HCEC 1CT (cell line): ENCODE measurements around the gene STX8.

Experiments used
- DNase-seq: peaks from one replicate; pipeline ENCODE4 v3.0.0-alpha.2; 2017

STX8 gene

GRCh38 chr17:9334536-9335446 lies 240.8 kb downstream of the STX8 start:
- DNase-seq, result no peak

- no peak for DNase-seq
Observed at GRCh38 chr17:9332132-9332494, 243.5 kb downstream of the STX8 start.

- no peak for DNase-seq
Observed at GRCh38 chr17:9331279-9332131, 244.1 kb downstream of the STX8 start.

GRCh38 chr17:9330611-9331271 lies 244.9 kb downstream of the STX8 start:
- DNase-seq, result no peak

GRCh38 chr17:9330141-9330540 lies 245.5 kb downstream of the STX8 start:
- no peak for DNase-seq

- DNase-seq, result no peak
Observed at GRCh38 chr17:9329251-9329921, 246.2 kb downstream of the STX8 start.

GRCh38 chr17:9324864-9325263 lies 250.8 kb downstream of the STX8 start:
- peak; percentile 27 for DNase-seq

- DNase-seq, result no peak
Observed at GRCh38 chr17:9322326-9322725, 253.3 kb downstream of the STX8 start.

- DNase-seq, result no peak
Observed at GRCh38 chr17:9321890-9322289, 253.7 kb downstream of the STX8 start.

- DNase-seq, result no peak
Observed at GRCh38 chr17:9315360-9315759, 260.3 kb downstream of the STX8 start.

GRCh38 chr17:9313346-9313745 lies 262.3 kb downstream of the STX8 start:
- no peak for DNase-seq

GRCh38 chr17:9309216-9309615 lies 266.4 kb downstream of the STX8 start:
- no peak for DNase-seq

GRCh38 chr17:9308069-9308468 lies 267.6 kb downstream of the STX8 start:
- no peak for DNase-seq

GRCh38 chr17:9307313-9307998 lies 268.2 kb downstream of the STX8 start:
- peak; percentile 22 for DNase-seq

GRCh38 chr17:9306086-9306485 lies 269.5 kb downstream of the STX8 start:
- no peak for DNase-seq

GRCh38 chr17:9299695-9300094 lies 275.9 kb downstream of the STX8 start:
- DNase-seq, result no peak

GRCh38 chr17:9298776-9299295 lies 276.8 kb downstream of the STX8 start:
- DNase-seq, result no peak

GRCh38 chr17:9298135-9298534 lies 277.5 kb downstream of the STX8 start:
- no peak for DNase-seq

GRCh38 chr17:9294661-9295210 lies 280.9 kb downstream of the STX8 start:
- DNase-seq, result no peak

- no peak for DNase-seq
Observed at GRCh38 chr17:9292561-9292941, 283.1 kb downstream of the STX8 start.

GRCh38 chr17:9291912-9292560 lies 283.6 kb downstream of the STX8 start:
- no peak for DNase-seq
